Ascending aorta (tissue), 2 donors: ENCODE results near the gene NHSL1. TPM values are rescaled to one million over a fixed set of nuclear protein-coding genes. Genes with fewer than 3 reads are reported as not detected.

Source experiments
- DNase-seq, 2 donors: peaks; one replicate each; pipeline ENCODE4 v3.0.0-alpha.2; 2019; ENCODE audit warnings: low spot score in 2 of 2
- H3K27ac ChIP-seq, 2 donors: fragments of 200-600 bp; sonication (generic); one replicate each; pipeline ENCODE4 v1.5.1; 2016 to 2017; ENCODE audit warnings: mild to moderate bottlenecking in 1 of 2
- H3K27me3 ChIP-seq: fragments of 200-600 bp; sonication (generic); one replicate; pipeline ENCODE4 v1.5.1; 2017
- H3K36me3 ChIP-seq, 2 donors: fragments of 200-600 bp; sonication (generic); one replicate each; pipeline ENCODE4 v1.5.1; 2016
- H3K4me1 ChIP-seq, 2 donors: fragments of 200-600 bp; sonication (generic); one replicate each; pipeline ENCODE4 v1.5.1; 2016 to 2017; ENCODE audit warnings: mild to moderate bottlenecking in 1 of 2
- H3K4me3 ChIP-seq, 2 donors: fragments of 200-600 bp; sonication (generic); one replicate each; pipeline ENCODE4 v1.5.1; 2016 to 2017; ENCODE audit warnings: mild to moderate bottlenecking in 1 of 2
- H3K9me3 ChIP-seq, 2 donors: fragments of 200-600 bp; sonication (generic); one replicate each; pipeline ENCODE4 v1.5.1; 2016
- intact Hi-C: fragments of 100-400 bp; cut with DNase I; formaldehyde crosslinking; loops from one replicate; pipeline ENCODE4 v1.15.1; 2023
- total RNA-seq: library from RNA; depleted of rRNA; stranded (reverse); fragments of >200 nt; gene quantifications from one replicate; pipeline ENCODE4 v1.1.0, GENCODE V29; 2016
- TF ChIP-seq, protein P1 (sequence below), 3 experiments: fragments of 200-600 bp in 2 of 3; fragments of 450-650 bp in 1 of 3; sonication (generic) in 2 of 3; IDR thresholded peaks; one replicate each; pipeline ENCODE4 v1.5.1; 2016 to 2019; ENCODE audit warnings: antibody characterized with exemption in 3 of 3, mild to moderate bottlenecking in 1 of 3, moderate library complexity in 1 of 3

Gene NHSL1
- total RNA-seq, 1 donor from 2014 or later = 10.4 TPM

DNA sequence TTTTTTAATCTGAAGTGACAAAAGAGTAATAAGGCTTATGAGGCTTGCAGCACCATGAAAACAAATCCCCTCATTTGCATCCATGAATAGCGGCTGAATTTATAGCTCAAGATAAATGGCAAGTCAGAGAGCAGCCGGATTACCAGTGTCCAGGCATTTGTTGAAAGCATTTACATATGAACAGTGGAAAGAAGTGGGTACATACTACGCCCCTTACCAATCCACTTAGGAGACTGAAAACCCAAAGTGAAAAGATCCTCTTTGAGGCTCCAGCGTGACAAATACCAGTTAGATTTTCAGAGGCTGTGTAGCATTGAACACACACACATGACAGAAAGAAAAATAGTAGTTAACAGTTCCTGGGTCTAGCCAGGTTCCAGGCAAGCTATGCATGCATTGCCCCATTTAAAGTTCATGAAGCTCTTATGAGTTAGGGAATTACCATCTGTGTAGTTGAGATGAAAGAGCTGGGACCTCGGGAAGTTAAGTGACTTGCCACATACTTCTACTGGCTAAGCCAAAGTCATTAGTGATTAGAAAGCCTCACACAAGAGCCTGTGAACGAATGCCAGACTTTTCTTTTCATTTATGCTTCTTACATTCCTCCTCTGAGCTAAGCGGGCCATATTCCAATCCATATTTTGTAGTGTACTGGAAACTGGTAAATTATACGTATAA is 28.3 kb upstream of the NHSL1 start:
- Histone ChIP-seq H3K4me3 (no peak overlapping the region), H3K36me3 (no peaks in the 10 kb centered on the region), H3K4me1 (no peaks in the 10 kb centered on the region), H3K9me3 (no peaks in the 10 kb centered on the region), H3K27me3 (no peaks in the 10 kb centered on the region), H3K27ac (no peak overlapping the region)
- TF ChIP-seq, protein P1, sequence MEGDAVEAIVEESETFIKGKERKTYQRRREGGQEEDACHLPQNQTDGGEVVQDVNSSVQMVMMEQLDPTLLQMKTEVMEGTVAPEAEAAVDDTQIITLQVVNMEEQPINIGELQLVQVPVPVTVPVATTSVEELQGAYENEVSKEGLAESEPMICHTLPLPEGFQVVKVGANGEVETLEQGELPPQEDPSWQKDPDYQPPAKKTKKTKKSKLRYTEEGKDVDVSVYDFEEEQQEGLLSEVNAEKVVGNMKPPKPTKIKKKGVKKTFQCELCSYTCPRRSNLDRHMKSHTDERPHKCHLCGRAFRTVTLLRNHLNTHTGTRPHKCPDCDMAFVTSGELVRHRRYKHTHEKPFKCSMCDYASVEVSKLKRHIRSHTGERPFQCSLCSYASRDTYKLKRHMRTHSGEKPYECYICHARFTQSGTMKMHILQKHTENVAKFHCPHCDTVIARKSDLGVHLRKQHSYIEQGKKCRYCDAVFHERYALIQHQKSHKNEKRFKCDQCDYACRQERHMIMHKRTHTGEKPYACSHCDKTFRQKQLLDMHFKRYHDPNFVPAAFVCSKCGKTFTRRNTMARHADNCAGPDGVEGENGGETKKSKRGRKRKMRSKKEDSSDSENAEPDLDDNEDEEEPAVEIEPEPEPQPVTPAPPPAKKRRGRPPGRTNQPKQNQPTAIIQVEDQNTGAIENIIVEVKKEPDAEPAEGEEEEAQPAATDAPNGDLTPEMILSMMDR (IDR thresholded peaks at IDR 0.05) = no peak
- DNase-seq = no peak
- intact Hi-C loops = no loop called here

DNA sequence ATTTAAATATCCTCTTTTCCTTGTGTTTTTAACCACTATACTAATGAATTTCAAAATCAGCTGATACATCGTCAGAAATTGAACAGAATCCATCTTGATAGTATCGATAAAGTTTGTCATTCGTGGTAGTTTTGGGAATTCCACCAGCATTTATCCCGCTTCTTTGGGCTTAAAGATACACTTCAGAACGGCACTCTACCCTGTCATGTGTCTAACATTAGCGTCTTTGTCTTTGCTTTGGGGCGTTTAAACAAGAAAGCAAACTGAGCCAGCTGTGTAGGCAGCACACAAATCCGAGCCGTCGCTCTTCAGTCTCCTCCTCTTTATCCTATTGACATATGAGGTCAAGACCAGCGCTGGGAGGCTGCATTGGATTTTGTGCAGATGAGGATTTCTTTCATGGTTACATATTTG is 27.5 kb upstream of the NHSL1 start:
- TF ChIP-seq, protein P1 (IDR thresholded peaks at IDR 0.05) = no peak
- intact Hi-C loops = no loop called here
- Histone ChIP-seq H3K4me3 (no peak overlapping the region), H3K4me1 (no peaks in the 10 kb centered on the region), H3K9me3 (no peaks in the 10 kb centered on the region), H3K36me3 (no peaks in the 10 kb centered on the region), H3K27me3 (no peaks in the 10 kb centered on the region), H3K27ac (no peak overlapping the region)
- no peak for DNase-seq

DNA sequence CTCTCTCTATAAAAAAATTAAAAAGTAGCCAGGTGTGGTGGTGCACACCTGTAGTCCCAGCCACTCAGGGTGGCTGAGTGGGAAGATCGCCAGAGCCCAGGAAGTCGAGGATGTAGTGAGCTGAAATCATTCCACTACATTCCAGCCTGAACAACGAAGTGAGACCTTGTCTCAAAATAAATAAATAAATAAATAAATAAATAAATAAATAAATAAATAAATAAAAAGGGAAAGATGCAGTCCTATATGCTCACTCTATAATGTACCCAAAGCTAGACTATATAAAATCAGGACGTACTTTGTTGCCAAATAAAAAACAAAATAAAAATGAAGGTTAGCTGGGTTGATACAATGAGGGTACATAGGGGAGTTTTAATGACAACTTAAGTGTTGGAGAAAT is 26.1 kb upstream of the NHSL1 start:
- DNase-seq = no peak
- H3K4me1 ChIP-seq = no peaks in the 10 kb centered on the region
- intact Hi-C loops = no loop called here
- H3K27me3 ChIP-seq = no peaks in the 10 kb centered on the region
- no peak overlapping the region for H3K4me3 ChIP-seq
- H3K36me3 ChIP-seq = no peaks in the 10 kb centered on the region
- H3K9me3 ChIP-seq = no peaks in the 10 kb centered on the region
- H3K27ac ChIP-seq = no peak overlapping the region
- TF ChIP-seq, protein P1 (IDR thresholded peaks at IDR 0.05) = no peak

DNA sequence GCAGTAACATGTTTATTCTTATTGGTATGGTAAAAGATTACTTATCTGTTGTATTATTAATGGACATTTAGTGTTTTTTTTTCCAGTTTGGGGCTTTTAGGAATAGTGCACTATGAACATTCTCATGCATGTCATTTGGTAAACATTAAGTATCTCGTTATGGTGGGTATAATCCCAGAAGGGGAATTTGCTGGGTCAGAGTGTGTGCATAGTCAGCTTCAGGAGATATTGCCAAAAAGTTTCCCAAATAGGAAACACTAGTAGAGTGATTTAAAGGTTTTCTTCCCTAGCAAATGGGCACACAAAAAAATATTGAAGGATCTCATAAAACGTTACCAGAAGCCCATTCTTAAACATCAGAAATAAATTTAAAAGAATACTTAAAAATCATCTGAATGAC is 25.2 kb upstream of the NHSL1 start:
- TF ChIP-seq, protein P1 (IDR thresholded peaks at IDR 0.05) = no peak
- Histone ChIP-seq H3K36me3 (no peaks in the 10 kb centered on the region), H3K4me3 (no peak overlapping the region), H3K27ac (no peak overlapping the region), H3K4me1 (no peaks in the 10 kb centered on the region), H3K27me3 (no peaks in the 10 kb centered on the region), H3K9me3 (no peaks in the 10 kb centered on the region)
- no peak for DNase-seq
- intact Hi-C loops = no loop called here

DNA sequence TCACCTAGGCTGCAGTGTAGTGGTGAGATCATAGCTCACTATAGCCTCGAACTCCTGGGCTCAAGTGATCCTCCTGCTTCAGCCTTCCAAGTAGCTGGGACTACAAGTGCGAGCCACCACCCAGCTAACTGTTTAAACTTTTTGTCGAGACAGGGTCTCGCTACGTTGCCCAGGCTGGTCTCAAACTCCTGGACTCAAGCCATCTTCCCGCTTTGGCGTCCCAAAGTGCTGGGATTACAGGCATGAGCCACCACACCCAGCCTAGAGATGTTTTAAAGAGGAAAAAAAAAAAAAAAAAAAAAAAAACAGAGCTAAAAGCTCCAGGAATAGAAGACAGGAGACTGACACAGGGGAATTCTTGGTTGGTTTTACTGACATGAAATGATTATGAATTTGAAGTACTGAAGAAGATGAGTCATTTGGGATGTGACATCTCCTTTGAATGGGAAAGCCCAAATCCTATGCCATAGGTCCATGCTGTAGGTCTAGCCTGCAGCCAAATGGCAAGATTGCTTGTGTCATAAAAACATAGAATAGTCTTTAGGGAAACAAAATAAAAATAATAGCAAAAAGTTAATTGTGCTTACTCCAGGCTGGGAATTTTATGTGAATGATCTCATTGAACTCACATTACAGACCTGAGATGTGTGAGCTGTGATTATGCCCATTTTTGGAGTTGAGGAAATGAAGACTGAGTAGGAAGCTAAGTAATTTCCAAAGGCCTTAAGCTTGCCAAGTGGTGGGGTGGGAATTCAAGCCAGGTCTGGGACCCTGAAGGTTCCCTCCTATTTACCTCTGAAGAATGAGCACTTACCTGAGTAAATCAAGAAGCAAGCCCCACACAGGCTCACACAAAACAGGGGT is 24.3 kb upstream of the NHSL1 start:
- TF ChIP-seq, protein P1 (IDR thresholded peaks at IDR 0.05) = no peak
- intact Hi-C loops = no loop called here
- Histone ChIP-seq H3K4me3 (no peak overlapping the region), H3K4me1 (no peaks in the 10 kb centered on the region), H3K27ac (no peak overlapping the region), H3K36me3 (no peaks in the 10 kb centered on the region), H3K27me3 (no peaks in the 10 kb centered on the region), H3K9me3 (no peaks in the 10 kb centered on the region)
- no peak for DNase-seq
